ENCODE measurements around the gene MS4A1.

GRCh38 chr11:60447070-60447469 is 8.6 kb upstream of the MS4A1 start:
- TF ChIP-seq CTCF (IDR thresholded peaks at IDR 0.05) (no peak), POLR2A (IDR thresholded peaks at IDR 0.05) (no peak)
